ENCODE results near the gene AHCYL1. TPM values are rescaled to one million over a fixed set of nuclear protein-coding genes. Genes with fewer than 3 reads are reported as not detected.

The AHCYL1 gene
- total RNA-seq, 1 donor from 2014 or later, result 41.6 TPM

GRCh38 chr1:109988349-109988914 is 3.9 kb downstream of the AHCYL1 start:
- H3K9me3 Mint-ChIP-seq, result no peaks in the 10 kb centered on the region
- H3K4me3 Mint-ChIP-seq, result no peak overlapping the region
- DNase-seq (no peak), ATAC-seq (ENCODE audit: low read depth) (no peak)
- H3K27ac Mint-ChIP-seq, result no peak overlapping the region
- TF ChIP-seq CTCF (IDR thresholded peaks at IDR 0.05), result no peak
- CTCF ChIA-PET, result interaction anchor here (2.4 to 12.8 kb wide), 2 partner anchors 23 to 210 kb away, joined by 6 to 379 read pairs; no protein-coding TSS in a partner anchor
- H3K36me3 Mint-ChIP-seq (ENCODE audit: low read depth), result peaks cover 9% of the 10 kb centered on the region
- intact Hi-C loops (cut with micrococcal nuclease), result no loop called here
- POLR2A ChIA-PET, result no interaction called here
- no peaks in the 10 kb centered on the region for H3K27me3 Mint-ChIP-seq
- peaks cover 51% of the 10 kb centered on the region for H3K4me1 Mint-ChIP-seq

- H3K4me1 Mint-ChIP-seq, result peaks cover 50% of the 10 kb centered on the region
- H3K27me3 Mint-ChIP-seq, result no peaks in the 10 kb centered on the region
- H3K9me3 Mint-ChIP-seq, result no peaks in the 10 kb centered on the region
- DNase-seq, result no peak
- peaks cover 11% of the 10 kb centered on the region for H3K36me3 Mint-ChIP-seq (ENCODE audit: low read depth)
- H3K27ac Mint-ChIP-seq, result peak overlapping the region; percentile 0
- no peak overlapping the region for H3K4me3 Mint-ChIP-seq
- POLR2A ChIA-PET, result no interaction called here
- ATAC-seq (ENCODE audit: low read depth), result no peak
- CTCF ChIA-PET, result interaction anchor here (12.8 kb wide), 1 partner anchor 211 kb away, joined by 379 read pairs; no protein-coding TSS in a partner anchor
- intact Hi-C loops (cut with micrococcal nuclease), result no loop called here
- TF ChIP-seq CTCF (IDR thresholded peaks at IDR 0.05), result no peak
Observed at GRCh38 chr1:109989506-109990301, 5.1 kb downstream of the AHCYL1 start.

GRCh38 chr1:109990302-109990653 is 5.7 kb downstream of the AHCYL1 start:
- no peaks in the 10 kb centered on the region for H3K9me3 Mint-ChIP-seq
- peaks cover 10% of the 10 kb centered on the region for H3K36me3 Mint-ChIP-seq (ENCODE audit: low read depth)
- no peak for DNase-seq
- ATAC-seq (ENCODE audit: low read depth), result no peak
- H3K4me3 Mint-ChIP-seq, result no peak overlapping the region
- no peaks in the 10 kb centered on the region for H3K27me3 Mint-ChIP-seq
- H3K4me1 Mint-ChIP-seq, result peaks cover 48% of the 10 kb centered on the region
- TF ChIP-seq CTCF (IDR thresholded peaks at IDR 0.05), result no peak
- ChIA-PET POLR2A (no interaction called here), CTCF (no interaction called here)
- intact Hi-C loops (cut with micrococcal nuclease), result no loop called here
- H3K27ac Mint-ChIP-seq, result peak overlapping the region; percentile 0

- Mint-ChIP-seq H3K9me3 (no peaks in the 10 kb centered on the region), H3K27me3 (no peaks in the 10 kb centered on the region), H3K36me3 (ENCODE audit: low read depth) (peaks cover 22% of the 10 kb centered on the region), H3K27ac (no peak overlapping the region), H3K4me3 (no peak overlapping the region), H3K4me1 (peaks cover 36% of the 10 kb centered on the region)
- intact Hi-C loops (cut with micrococcal nuclease), result no loop called here
- ChIA-PET POLR2A (no interaction called here), CTCF (no interaction called here)
- DNase-seq (no peak), ATAC-seq (ENCODE audit: low read depth) (no peak)
- no peak for TF ChIP-seq CTCF (IDR thresholded peaks at IDR 0.05)
Observed at GRCh38 chr1:109991400-109991925, 6.9 kb downstream of the AHCYL1 start.

GRCh38 chr1:109993885-109994284 is 9.3 kb downstream of the AHCYL1 start:
- POLR2A ChIA-PET, result interaction anchor here (1.3 to 2.0 kb wide), 2 partner anchors 9 to 17 kb away, joined by 3 to 7 read pairs; partner anchors contain the start of gene AHCYL1
- peaks cover 18% of the 10 kb centered on the region for H3K36me3 Mint-ChIP-seq (ENCODE audit: low read depth)
- intact Hi-C loops (cut with micrococcal nuclease), result no loop called here
- H3K4me1 Mint-ChIP-seq, result peaks cover 17% of the 10 kb centered on the region
- H3K9me3 Mint-ChIP-seq, result no peaks in the 10 kb centered on the region
- ATAC-seq (ENCODE audit: low read depth) (no peak), DNase-seq (no peak)
- no peaks in the 10 kb centered on the region for H3K27me3 Mint-ChIP-seq
- no peak for TF ChIP-seq CTCF (IDR thresholded peaks at IDR 0.05)
- CTCF ChIA-PET, result no interaction called here
- no peak overlapping the region for H3K27ac Mint-ChIP-seq
- H3K4me3 Mint-ChIP-seq, result no peak overlapping the region

Data from activated B cell treated with CpG ODN at 0.5 μM for 24 hours (primary cell).